HG02970 (cell line): ENCODE results near the gene LRRTM3.
A peak's percentile ranks its signal among the peaks of the same experiment; 100 is the strongest.

Experiments used
- ATAC-seq: cut with Tn5 transposase; IDR thresholded peaks from one replicate; pipeline ENCODE4 v1.9.1; 2021; ENCODE audit warnings: mild to moderate bottlenecking, moderate library complexity, moderate number of reproducible peaks; ENCODE audit not compliant: unreplicated experiment, low FRiP score

LRRTM3 gene

DNA sequence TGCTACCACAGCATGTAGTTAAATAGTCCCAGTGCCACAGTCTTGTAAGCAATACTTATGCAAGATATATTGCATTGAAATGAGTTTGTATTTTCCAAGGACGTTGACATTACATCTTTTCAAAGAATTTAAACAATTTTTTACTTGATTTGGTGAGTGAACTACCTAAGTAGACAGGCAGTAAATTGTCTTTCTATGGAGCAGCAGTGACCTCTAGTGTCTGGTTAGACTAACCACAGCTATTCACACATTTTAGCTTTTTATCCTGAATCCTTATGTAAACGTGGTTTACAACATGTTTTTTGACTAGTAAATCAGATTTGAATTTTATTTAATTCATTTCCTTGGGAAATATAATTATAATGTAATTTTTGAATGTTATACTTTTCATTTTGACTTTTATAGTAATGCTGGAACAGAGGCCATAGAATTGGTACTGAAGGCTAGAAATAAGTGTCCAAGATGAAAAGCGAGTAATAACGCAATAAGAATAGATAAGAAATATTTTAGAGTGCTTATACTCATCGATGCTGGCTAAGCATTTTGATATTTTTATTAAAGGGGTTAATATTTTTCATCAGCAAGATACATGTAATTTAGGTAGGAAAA, 5.6 kb downstream of the LRRTM3 start:
- peak; percentile 71 for ATAC-seq

DNA sequence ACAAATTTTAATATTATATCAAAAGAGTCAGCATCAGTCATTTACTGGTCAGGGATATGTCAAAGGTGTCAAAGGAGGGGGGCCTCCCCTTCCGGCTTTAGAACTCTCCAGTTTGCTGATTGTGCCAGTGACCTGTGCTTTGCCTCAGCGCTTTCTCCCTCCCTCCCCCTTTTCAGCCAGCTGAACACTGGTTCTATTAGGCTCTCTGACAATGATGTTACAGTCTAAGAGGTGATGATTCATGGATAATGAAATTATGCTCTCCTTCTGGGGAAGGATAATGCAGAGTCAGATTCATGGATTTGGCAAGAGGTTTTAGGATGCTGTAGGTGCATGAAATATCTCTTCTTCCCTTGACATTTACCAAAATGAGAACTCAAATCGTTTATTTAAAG, 6.1 kb downstream of the LRRTM3 start:
- no peak for ATAC-seq

DNA sequence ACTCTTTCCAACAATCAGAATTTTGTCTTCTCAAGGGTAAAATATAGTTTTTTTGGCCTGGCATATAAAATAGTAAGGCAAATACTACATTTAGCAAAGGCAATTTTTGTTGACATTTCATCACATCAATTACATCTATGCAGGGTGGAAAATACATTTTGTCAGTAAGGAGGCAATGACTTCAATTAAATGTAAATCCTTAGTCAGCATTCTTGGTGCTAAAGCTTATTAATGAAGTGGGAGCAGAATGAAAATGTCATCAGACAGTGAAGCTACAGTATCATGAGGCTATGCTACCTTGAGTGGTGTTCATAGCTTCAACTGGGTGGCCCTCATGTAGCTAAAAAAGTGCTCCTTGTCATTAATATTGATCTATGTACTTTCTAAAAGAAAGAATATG, 8.9 kb downstream of the LRRTM3 start:
- no peak for ATAC-seq

DNA sequence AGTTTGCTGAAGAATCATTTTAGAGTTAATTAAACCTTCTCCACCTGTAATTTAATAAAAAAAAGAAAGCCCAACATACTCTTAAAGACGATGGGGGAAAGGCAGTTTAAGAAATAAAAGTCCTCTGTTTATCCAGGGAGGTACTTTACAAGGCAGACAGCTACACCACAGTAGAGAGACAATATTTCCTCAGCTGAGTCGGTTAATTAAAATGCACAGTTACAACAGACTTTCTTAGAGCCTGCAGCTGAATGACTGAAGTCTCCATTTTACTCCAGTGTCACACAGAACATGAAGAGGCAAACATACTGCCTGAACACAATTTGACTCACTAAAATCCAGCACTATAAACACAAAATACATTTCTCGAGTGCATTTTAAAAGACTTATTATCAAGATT, 15.1 kb downstream of the LRRTM3 start:
- no peak for ATAC-seq

DNA sequence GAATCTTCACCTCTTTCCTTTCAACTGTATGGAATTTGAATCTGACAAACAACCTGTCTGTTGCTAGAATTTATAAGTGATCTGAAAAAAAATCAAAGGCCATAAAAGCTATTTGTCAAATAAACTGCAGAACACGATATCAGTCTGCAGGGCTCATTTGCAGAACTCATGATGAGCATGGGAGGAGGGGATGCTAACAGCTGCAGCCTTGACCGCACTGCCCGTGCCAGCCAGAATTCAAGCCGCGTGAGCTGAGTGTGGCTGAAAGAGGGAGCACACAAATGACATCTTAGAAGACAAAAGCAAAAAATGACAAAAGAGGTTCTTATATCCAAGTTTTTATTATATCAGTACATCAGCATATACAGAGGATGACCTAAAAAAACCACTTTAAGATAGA, 15.7 kb downstream of the LRRTM3 start:
- ATAC-seq = no peak

DNA sequence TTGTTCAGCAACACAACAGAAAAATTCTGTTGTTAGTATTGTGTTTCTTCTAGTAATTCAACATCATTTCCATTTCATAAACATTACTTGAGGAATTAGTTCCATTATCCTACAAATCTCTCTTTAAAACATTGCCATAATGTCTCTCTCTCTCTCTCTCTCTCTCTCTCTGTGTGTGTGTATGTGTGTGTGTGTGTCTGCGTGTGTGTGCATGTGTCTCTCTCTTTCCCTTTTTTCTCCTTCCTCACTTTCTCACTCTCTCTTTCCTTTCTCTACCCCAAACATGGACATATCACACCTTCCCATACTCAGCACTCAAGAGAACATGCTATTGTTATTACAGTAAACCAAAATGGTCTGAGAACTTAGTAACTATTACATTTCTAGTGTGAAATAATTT, 16.6 kb downstream of the LRRTM3 start:
- ATAC-seq = no peak

DNA sequence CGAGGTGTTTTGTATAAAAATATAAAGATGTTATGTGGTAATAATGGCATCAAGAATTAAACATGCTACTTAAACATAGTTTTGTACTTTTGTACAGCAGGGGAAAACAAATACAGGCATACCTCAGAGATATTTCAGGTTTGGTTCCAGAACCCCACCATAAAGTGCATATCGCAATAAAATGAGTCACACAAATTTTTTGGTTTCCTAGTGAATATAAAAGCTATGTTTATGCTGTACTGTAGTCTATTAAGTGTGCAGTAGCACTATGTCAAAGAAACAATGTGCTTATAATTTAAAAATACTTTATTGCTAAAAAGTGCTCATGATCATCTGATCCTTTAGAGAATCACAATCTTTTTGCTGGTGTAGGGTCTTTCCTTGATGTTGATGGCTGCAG, 17.8 kb downstream of the LRRTM3 start:
- ATAC-seq = no peak

DNA sequence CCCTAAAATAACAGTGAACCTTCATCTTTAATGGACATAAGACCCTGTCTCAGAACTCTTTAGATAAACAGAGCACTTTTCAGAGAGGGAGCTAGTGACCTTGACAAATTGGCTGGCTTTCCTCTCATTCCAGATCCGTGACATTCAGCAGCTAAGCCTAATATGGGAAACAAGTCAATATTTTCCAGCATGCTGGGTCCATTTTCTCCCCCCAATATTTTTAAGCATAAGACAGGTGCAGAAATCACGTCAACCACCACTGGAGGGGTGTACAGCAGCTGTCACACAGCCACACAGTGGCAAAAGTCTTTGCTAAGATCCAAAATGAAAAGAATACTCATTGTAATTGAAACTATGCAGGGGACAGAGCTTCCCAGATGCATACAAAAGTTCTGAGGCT, 26.1 kb downstream of the LRRTM3 start:
- ATAC-seq = no peak

DNA sequence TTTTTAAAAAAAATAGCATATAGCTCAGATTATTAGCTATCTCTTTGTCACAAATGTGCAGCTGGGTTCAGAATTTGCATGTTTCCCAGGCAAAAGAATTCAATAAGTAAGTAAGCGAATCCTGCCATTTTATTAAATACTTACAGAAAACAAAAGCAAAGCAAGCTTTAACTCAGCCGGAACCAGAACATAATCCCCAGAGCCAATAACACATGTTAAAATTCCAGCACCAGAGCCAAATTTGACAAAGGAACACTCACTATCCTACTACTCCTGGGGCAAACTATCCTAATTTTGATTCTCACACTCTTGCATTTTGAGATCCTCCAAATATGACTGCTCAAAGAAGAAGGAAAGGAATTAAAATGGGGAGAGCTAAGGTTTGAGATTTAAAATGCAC, 32.6 kb downstream of the LRRTM3 start:
- ATAC-seq = no peak

DNA sequence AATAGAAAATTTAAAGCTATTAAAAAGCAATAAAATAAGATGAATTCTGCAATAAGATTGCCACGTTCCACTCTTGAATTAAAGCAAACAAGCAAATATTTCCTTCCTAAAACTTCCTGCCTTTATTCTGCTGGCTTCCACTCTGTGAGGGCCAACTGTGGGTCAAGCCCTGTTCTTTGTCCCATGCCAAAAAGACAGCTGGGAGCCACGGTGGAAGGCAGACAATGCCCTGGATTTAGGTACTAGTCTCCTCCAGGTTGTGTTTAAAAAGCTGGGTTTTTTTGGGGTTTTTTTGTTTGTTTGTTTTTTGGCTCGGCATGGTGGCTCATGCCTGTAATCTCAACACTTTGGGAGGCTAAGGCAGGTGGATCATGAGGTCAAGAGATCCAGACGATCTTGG, 39.1 kb downstream of the LRRTM3 start:
- no peak for ATAC-seq

DNA sequence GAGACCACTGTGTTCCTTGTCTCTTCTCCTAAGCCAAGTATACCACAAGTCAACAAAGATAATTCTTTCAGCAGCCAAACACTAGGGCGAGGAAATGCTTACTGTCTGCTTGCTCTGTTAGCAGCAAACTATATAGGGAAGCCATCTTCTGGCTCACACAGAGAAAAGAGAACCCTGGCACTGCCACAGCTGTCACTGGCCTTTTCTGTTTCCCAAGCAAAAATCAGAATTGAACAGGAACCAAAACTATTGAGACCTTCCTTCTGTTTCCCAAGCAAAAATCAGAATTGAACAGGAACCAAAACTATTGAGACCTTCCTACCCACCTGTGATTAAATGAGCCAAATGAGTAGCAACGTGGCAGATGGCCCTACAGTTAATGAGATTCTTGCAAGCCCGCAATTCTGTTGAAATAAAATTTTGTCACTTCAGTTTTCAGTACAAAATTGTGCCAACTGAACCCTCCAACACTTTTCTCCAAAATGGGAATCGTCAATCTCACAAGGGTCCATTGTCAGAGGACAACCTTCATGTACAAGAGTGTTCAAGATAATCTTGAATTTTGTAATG, 54.5 kb downstream of the LRRTM3 start:
- no peak for ATAC-seq

DNA sequence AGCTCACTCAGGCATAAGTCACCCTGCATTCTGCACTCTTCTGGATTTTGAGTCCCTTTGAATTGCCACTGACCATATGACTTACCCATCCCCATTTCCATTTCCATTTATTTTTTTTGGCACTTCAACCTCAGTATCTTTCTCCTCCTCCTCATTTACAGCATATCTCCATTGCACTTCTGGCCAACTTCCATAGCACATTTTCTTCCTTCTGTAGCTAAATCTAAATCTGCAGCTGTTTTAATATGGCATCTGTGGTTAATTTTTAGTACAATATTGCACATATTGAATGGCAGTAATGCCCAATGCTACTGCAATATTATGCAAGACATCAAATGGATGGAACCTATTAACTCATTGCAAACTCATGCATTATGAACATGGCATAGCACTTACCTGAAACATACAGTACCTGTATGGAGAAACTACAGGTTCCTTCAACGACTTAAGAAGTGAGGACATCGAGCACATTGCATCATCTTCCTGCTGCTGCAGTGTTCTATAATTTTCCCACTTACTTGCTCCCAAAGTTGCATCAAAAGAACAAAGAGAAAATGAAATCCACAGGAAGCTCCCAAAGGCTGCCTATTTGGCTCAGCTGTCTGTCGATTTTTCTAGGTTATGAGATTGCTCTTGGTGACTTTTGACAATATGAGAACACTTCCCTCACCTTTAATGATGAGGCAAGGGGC, 55.7 kb downstream of the LRRTM3 start:
- no peak for ATAC-seq

DNA sequence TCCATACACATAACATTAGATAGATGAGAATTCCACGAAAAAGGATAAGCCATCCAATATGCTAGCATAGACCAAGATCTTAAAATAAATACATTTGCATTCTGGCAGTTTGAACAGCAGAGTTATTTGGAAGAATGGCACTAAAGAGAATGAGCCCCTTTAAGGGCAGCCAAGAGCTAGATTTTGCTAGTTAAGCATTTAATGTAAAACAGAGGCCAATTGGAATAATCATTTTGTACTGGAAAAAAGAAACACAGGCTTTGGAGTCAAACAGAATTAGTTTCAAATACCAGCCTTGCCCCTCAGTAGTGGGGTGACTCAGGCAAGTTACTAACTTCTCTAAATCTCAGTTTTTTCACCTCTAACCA, 56.2 kb downstream of the LRRTM3 start:
- no peak for ATAC-seq

DNA sequence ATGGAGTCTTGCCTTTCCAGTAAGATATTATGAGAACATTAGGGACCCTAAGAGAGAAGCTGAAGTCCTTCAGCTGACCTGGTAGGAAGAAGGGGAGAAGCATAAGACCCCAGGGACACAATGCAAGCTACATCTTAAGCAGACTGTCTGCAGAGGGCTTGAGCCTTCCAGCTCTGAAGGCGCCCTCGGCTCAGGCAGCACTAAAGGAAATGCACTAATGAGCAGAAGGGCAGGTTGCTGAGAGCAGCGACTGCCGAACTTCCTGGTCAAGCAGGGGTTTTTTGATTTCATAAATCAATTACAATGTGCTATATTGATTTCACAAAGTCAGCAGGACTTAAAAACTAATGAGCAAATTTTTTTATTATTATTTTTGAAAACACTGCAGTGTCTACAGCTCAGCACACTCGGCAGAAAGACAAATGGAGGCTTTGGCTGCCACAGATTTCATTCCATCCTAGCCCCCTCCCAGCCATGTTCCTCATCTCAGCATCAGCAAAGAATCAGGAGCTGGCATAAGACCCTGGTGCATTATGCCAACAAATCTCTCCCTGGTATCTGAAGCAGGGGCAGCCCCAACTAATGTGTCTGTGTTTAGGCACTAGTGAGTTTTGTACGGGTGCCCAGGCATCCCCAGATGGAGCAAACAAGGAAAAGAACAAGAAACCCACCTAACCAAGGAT, 57.1 kb downstream of the LRRTM3 start:
- no peak for ATAC-seq

DNA sequence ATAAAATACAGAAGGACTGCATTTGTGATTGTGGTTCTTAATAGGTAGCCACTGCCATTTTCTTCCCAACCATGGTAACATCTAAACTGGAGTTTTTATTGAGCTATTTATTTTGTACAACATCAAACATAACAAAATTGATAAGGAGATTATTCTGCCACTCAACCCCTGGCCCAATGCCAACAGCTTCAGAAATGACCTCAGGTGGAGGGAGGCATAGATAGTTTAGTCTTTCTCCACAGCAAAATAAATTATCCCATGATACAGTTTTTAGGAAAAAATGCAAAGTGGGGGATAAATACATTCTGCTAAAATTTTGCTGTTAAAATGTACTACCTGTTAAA, 57.6 kb downstream of the LRRTM3 start:
- no peak for ATAC-seq

DNA sequence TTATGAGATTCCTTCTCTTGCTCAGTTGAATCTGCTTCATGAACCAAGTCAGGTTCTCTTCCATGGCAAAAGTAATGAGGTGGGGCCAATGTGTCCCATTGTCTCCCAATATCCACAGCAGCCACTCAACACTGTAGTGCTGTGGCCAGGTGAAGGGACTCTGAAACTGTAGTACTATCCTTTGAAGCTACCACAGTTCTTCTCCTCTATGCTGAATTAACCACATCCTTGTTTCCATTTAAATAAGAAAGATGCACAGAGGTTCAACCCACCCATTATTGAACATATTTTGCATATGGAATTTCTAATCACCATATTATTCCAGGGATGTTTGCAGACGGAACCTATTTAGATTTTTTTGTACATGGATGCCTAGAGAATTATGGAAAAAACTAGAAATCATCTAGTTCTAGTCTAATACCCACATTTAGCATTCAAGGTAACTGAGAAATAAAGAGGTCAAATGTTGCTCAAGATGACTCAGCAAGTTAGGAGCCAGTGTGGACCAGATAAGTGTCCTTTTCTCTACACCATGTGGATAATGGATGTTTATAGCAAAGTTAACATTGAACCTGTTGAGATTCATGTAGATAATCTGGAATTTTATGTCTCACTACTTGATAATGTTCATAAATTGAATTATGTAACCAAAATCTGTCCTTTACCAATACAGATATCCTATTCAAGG, 64.5 kb downstream of the LRRTM3 start:
- ATAC-seq = no peak

DNA sequence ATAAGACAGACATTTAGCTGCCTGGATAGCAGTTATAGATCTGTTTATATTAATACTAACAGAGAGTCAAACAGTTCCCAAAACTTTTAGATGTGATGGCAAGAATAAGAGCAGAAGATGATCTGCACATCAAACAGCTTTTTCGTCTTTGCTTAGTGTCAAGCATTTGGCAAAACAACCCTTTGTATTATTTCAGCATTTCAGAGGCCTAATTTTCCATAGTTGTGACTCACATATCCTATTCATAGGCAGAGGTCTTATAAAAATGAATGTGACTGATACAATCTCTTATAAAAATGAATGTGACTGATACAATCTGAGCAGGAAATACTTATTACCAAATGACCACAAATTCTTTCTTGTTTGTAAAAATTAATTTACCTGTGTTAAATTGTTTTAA, 71.2 kb downstream of the LRRTM3 start:
- ATAC-seq = no peak

DNA sequence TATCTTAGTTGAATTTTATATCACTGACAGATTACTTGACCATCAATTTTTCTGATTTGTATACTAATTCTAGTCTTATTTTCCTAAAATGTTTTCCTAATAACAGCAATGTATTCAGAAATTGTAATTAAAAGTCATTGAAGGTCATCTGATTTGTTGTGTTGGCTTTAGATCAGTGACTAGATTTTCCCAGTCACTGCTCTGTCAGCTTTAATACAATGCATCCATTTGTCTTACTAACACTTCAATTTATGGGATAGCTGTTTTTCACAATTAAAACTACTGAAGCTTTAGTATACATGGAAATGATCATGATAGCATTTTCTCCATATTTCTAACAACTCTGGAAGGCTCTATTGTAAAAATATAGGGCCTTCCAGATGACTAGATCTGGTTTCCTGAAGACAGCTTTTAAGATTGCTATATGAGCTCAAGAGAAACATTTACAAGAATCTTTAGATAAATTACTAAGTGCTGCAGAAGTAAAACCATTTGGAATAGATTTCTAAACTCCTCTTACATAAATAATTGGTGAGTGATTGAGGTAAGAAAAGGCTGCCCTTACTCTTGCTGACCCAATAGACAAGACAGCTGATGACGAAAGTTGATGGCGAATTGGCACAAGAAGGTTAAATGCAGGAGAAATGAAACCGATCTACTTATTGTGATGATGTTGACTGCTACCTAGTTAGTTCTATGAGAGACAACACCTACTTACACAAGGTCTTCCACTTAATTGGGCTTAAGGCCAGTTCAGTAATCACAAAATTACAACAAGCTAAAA, 74.1 kb downstream of the LRRTM3 start:
- no peak for ATAC-seq

DNA sequence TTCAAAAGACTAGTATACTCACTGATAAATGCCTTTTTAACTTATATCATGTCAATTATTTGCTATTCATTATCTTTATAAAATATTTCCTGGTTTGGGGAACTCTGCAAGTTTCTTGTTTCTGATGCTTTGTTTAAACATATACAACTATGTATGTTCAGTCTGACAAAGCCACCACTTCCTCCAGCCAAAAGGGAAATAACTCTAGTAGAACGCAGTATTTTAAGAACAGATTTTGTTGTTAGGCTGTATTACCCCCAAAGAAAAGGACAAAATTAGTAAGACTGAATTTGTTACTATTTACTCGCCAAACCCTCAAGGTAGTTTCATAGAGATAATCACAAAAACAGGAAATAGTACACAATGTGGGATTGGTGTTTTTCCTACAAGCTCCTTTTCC, 78.9 kb downstream of the LRRTM3 start:
- ATAC-seq = no peak

DNA sequence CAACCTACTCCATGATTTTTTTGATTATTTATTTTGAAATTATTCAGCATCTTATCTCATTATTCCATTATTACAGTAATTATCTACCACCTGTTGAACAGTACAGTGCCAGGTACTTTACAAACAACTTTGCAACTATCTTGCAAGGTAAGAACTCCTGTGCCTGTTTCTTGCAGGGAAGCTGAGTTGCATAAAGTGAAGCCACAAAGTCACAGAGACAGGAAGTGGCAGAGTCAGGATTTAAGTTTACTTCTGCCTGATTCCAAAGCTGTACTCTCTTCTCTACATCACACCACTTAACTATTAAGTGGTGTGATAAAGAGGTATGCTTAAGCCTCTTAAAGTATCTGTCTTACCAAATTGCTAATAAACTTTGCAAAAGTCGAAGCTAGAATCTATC, 80.1 kb downstream of the LRRTM3 start:
- ATAC-seq = no peak

DNA sequence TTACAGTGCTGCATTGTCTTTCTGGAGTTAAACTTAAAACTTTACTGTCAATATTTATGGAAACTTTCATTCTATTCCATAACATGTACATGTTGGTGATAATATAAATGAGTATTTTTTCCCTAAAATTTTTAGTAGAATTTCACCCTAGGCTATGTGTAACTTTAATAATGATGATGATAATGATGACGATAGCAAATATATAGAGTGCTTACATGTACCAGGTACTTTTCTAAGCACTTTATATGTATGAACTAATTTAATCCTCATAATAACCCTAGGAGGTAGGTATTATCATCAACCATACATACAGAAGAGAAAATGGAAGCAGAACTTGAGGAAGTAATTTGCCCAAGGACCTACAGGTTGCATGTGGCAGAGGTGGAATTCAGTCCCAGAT, 85.6 kb downstream of the LRRTM3 start:
- no peak for ATAC-seq
